WI38 (cell line): ENCODE data around the gene PRKCZ.

Source experiments
- H3K4me3 ChIP-seq: 2 replicates; pipeline ENCODE4 v1.5.1; 2011; ENCODE audit warnings: low read depth, mild to moderate bottlenecking, control low read depth, low read length
- TF ChIP-seq, protein P1 (sequence below): IDR thresholded peaks from 2 replicates; pipeline ENCODE4 v1.5.1; 2012; ENCODE audit warnings: low read depth, mild to moderate bottlenecking, control low read depth, low read length

Gene PRKCZ

DNA sequence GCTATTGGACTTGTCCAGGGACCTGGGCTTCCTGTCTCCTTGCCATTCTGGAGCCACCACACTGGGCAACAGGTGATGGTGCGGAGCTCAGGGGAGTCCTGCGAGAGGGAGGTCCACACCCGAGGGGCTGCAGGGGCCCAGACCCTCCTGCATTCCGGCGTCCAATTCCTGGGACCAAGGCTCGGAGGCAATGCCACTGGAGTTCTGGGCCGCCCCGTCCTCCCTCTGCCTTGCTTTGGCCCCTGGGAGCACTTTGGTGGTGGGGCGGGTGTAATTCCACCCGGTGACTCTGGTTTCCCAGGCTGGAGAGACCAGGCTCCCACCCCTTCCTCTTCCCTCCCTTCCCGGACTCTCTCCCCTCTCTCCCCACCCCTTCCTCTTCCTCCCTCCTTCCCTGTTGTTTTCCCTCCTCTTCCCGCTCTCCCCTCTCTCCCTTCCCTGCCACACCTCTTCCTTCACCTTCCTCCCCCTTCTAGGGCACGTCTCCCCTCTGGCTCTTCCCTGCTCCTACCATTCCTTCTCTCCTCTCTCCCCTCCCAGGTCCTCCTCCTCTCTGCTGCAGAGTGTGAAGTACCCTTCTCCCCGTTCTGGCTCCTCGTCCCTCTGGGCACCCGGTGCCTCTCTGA lies 2.0 kb downstream of the PRKCZ start:
- no peak overlapping the region for H3K4me3 ChIP-seq
- TF ChIP-seq, protein P1, sequence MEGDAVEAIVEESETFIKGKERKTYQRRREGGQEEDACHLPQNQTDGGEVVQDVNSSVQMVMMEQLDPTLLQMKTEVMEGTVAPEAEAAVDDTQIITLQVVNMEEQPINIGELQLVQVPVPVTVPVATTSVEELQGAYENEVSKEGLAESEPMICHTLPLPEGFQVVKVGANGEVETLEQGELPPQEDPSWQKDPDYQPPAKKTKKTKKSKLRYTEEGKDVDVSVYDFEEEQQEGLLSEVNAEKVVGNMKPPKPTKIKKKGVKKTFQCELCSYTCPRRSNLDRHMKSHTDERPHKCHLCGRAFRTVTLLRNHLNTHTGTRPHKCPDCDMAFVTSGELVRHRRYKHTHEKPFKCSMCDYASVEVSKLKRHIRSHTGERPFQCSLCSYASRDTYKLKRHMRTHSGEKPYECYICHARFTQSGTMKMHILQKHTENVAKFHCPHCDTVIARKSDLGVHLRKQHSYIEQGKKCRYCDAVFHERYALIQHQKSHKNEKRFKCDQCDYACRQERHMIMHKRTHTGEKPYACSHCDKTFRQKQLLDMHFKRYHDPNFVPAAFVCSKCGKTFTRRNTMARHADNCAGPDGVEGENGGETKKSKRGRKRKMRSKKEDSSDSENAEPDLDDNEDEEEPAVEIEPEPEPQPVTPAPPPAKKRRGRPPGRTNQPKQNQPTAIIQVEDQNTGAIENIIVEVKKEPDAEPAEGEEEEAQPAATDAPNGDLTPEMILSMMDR: no peak

DNA sequence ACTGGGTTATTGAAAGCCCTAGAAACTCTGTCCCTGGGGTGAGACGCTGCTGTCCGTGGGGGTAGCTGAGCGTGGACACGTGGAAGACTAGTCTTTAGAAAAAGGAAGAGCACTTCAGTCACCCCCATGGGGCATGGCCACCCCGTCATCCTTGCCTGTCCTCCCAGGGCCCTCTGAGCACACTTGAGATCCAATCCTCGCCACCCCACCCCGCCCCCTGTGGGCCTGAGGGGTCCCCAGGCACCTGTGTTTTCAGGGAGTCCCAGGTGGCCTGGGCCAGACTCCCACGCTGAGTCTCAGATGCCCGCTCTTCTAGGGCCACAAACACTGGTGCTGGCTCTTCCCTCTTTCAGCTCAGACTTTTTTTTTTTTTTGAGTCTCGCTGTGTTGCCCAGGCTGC lies 2.5 kb downstream of the PRKCZ start:
- TF ChIP-seq, protein P1: no peak
- H3K4me3 ChIP-seq: no peak overlapping the region

DNA sequence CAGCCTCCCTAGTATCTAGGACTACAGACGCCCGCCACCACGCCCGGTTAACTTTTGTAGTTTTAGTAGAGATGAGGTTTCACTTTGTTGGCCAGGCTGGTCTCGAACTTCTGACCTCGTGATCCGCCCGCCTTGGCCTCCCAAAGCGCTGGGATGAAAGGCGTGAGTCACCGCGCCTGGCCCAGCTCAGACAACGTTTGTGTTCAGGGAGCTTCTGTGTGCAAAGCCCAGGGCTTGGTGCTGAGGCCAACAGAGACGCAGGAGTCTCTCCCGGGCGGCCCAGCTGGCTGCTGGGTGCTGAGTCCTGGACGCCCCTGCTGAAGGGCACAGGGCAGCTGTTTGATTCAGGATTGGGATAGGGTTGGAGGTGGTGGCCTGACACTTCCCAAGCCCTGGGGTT lies 3.0 kb downstream of the PRKCZ start:
- TF ChIP-seq, protein P1: no peak
- H3K4me3 ChIP-seq: no peak overlapping the region

DNA sequence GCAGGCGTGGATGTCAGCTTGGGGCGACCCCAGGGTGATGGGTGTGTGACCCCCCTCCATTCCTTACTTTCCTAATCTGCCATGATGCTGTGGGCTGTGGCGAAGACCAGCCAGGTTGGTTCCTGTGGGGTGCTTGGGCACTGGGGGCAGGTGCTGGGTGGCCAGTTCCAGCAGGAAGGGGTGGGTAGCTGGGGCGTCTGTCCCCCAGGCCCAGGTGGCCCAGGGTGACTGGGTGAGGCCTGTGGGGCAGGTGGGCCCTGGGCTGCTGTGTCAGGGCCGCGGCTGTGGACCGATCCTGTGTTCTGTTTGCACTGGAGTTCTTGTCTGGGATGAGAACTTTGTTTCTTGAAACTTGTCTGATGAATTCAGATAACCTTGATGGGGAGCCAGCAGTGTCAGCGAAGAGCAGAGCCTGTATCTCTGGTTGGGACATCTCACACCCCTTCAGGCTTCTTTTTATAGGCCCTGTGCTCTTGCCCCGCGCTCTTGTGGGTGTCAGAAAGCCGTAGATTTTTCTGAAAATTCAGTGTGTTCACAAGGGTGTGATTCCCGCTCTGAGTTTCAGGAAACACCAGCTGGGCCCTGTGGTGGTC lies 3.7 kb downstream of the PRKCZ start:
- H3K4me3 ChIP-seq: no peak overlapping the region
- TF ChIP-seq, protein P1: no peak

DNA sequence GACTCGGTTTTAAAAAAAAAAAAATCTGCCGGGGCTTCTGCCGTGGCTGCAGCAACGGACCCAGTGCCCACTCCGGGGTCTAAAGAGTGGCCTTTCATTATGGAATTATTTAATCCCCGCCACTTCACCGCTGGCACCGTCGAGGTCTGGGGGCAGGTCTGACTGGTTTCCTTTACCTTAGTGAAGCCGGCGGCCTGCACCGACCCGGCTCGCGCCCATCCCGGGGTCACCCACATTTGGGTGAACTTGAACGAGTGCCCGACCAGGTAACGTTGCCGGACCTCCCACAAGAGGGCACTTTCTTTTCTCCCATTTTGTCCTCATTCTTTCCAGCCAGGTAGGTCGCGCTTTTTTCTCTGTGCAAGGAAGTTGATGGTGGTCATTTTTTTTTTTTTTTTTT lies 4.3 kb downstream of the PRKCZ start:
- no peak overlapping the region for H3K4me3 ChIP-seq
- TF ChIP-seq, protein P1: no peak

DNA sequence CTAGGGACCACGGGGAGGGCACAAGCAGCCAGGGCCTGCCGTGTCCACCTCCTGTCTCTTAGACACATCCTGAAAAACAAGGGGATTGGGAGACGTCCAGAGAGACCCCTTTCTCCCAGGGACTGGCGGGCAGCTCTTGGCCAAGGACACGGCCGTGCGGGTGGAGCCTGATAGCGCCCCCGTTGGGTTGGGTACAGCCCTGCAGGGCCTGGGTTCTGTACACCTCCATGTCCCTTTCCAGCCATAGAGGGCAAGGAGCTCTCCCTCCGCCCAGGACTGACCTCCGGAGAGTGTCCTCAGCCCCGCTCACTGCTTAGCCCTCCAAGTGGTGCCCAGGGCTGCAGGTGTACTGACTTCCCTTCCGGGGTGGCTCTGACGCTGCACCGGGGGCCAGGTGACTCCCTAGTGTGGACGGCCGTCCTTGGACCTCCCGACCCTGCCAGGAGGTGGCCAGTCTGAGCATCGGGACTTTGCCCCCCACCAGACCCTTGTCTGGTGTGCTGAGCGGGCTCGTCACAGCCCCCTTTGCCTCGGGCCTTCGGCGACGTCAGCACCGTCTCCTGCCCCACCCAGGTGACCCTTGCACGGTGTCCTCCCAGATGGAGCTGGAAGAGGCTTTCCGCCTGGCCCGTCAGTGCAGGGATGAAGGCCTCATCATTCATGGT lies 5.8 kb downstream of the PRKCZ start:
- TF ChIP-seq, protein P1: no peak
- no peak overlapping the region for H3K4me3 ChIP-seq

DNA sequence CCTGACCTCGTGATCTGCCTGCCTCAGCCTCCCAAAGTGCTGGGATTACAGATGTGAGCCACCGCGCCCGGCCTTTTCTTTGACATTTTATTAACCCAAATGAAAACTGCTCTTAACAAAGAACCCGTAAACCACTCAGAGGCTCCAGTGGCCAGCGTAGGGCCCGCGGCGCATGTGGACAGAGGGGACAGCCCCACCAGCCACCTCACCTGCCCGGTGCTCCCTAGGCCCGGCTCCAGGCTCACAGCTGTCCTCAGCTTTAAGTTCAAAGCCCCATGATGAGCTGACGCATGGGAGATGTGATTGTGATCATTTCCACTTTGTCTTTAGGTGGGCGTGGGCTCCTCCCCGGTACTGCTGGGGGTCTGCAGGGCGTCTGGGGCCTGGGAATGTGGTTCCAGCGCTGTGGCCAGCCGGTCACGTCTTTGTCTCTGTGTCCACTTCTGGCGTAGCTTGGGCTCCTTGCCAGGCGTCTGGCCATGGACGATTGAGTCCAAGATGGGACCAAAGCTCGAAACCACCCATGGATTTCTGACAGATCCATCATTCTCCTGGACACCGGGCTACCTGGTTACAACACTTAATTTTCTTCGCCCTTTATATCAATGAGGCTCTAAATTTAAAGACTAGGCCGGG lies 6.9 kb downstream of the PRKCZ start:
- TF ChIP-seq, protein P1: no peak
- H3K4me3 ChIP-seq: no peak overlapping the region
